Right cardiac atrium (tissue), 5 donors: ENCODE data around the gene CLEC19A. TPM values are rescaled to one million over a fixed set of nuclear protein-coding genes. Genes with fewer than 3 reads are reported as not detected.
"Not testable (repeated sequence)": the region's sequence is repeated elsewhere in the genome, so short reads cannot be mapped to it uniquely, and the experiment has no call there.

Source experiments
- ATAC-seq, 2 donors: fragments of 200-7000 bp; cut with Tn5 transposase; one replicate each; pipeline versions ENCODE4 v1.8.0 to v1.9.1; 2020; ENCODE audit warnings: moderate library complexity in 2 of 2, mild to moderate bottlenecking in 1 of 2
- DNase-seq, 3 donors: peaks; one replicate each; pipeline ENCODE4 v3.0.0-alpha.2; 2020
- H3K27ac ChIP-seq: one replicate; pipeline ENCODE4 v1.5.1; 2013; ENCODE audit warnings: mild to moderate bottlenecking, low read length, control low read depth, moderate library complexity
- H3K27me3 ChIP-seq: one replicate; pipeline ENCODE4 v1.6.1; 2013; ENCODE audit not compliant: control insufficient read depth, insufficient read depth
- H3K4me1 ChIP-seq: one replicate; pipeline ENCODE4 v1.6.1; 2013; ENCODE audit warnings: low read length; ENCODE audit not compliant: control insufficient read depth, insufficient read depth
- H3K4me3 ChIP-seq: one replicate; pipeline ENCODE4 v1.5.1; 2013; ENCODE audit warnings: low read length, control low read depth
- H3K9me3 ChIP-seq: one replicate; pipeline ENCODE4 v1.6.1; 2013; ENCODE audit warnings: low read length; ENCODE audit not compliant: control insufficient read depth
- WGBS: extraction: QIAGEN DNeasy Blood & Tissue Kit; methylation state at CpG from one replicate; pipeline ENCODE4 v1.1.7; 2013; 5-methylcytosine and 5-hydroxymethylcytosine counted together
- intact Hi-C, 4 donors: fragments of 100-400 bp; cut with DNase I; formaldehyde crosslinking; loops; one replicate each; pipeline versions ENCODE4 v1.11.0 to v1.14.0; 2022 to 2023
- polyA plus RNA-seq: library from polyadenylated mRNA; stranded (reverse); fragments of 200-250 nt; gene quantifications from one replicate; pipeline ENCODE4 v1.2.3, GENCODE V29; 2013
- total RNA-seq, 4 donors: library from RNA; stranded (reverse); fragmentation: NEBNext Ultra II Directional; extraction: Animal tissue kit (Norgen Biotek cat#: 25700); gene quantifications; one replicate each; pipeline ENCODE4 v1.2.1, GENCODE V29; 2021
- donor health status: healthy with polysubstance abuse.
- donor health status: DM: no; HTN: yes; CAD: no.
- donor health status: DM: no; HTN: no; CAD: no.
- donor health status: DM: no; HTN: yes; CAD: no; lungs with severe emphysema.
- donor health status: DM: yes; HTN: yes; CAD: no.

The CLEC19A gene
- total and polyA plus RNA-seq, 5 donors, result not detected

DNA sequence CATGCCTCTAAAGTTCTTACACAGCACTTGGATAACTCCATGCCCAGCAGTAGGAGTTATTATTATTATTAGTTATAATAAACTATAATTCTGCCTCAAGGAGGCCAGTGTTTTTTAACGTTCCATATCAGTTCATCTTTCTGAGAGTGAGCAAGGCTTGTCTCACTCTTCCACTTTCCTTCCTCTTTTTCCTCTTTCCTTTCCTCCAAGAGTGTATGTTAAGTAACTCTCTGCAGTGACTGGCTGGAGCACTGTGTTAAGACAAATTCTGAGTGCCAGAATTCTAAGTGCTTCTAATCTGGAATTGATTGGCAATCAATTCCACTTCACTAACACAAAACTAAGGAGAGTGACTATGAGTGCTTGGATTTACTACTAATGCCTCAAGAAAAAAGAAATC, 16.4 kb downstream of the CLEC19A start:
- WGBS, result 35% methylated on average over 1 of the region's 1 CpG
- Histone ChIP-seq H3K4me1 (no peaks in the 10 kb centered on the region), H3K4me3 (no peak overlapping the region), H3K27me3 (no peaks in the 10 kb centered on the region), H3K9me3 (no peaks in the 10 kb centered on the region), H3K27ac (no peak overlapping the region)
- no peak for DNase-seq
- intact Hi-C loops, result no loop called here
- no peak for ATAC-seq

DNA sequence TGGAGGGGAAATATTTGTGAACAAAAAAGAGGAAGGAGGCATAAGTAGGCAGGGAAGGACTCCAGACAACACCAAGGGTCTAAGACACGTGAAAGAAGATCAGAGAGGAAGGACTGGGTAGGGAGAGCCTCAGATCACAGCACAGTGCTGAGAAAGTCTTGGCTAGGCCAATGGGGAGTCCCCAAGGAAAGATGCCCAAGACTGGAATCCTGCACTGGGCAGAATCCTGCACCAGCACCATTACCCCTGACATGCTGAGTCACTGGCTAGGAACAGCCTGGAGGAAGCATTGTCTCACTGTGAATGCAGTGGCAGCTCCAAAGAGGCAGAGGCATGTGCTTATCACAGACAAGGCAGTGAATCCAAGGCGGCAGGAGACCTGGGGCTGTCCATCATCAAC, 19.2 kb downstream of the CLEC19A start:
- DNase-seq (no peak), ATAC-seq (no peak)
- Histone ChIP-seq H3K4me3 (no peak overlapping the region), H3K4me1 (no peaks in the 10 kb centered on the region), H3K27ac (no peak overlapping the region), H3K27me3 (no peaks in the 10 kb centered on the region), H3K9me3 (no peaks in the 10 kb centered on the region)
- WGBS, result 37% methylated on average over 2 of the region's 2 CpGs
- intact Hi-C loops, result no loop called here

DNA sequence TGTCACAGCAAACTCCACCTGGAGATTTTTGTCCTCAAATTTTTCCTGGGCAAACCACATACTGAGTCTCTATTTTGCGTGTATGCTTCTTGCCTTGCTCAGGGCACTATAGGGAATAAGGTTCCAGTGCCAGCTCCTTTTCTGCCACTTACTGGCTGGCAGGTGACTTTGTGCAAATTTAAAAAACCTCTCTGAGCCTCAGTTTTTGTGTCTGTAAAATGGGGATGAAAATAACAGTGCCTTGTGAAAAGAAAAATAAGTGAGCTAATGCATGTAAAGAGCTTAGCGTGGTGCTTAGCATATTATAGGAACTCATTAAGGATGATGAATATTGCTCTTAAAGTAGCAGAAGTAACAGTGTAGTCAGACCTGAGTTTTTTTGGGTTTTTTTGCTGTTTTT, 19.9 kb downstream of the CLEC19A start:
- Histone ChIP-seq H3K4me3 (no peak overlapping the region), H3K27me3 (no peaks in the 10 kb centered on the region), H3K4me1 (no peaks in the 10 kb centered on the region), H3K9me3 (no peaks in the 10 kb centered on the region), H3K27ac (no peak overlapping the region)
- 89% methylated on average over 2 of the region's 2 CpGs for WGBS
- intact Hi-C loops, result no loop called here
- ATAC-seq (no peak), DNase-seq (no peak)

DNA sequence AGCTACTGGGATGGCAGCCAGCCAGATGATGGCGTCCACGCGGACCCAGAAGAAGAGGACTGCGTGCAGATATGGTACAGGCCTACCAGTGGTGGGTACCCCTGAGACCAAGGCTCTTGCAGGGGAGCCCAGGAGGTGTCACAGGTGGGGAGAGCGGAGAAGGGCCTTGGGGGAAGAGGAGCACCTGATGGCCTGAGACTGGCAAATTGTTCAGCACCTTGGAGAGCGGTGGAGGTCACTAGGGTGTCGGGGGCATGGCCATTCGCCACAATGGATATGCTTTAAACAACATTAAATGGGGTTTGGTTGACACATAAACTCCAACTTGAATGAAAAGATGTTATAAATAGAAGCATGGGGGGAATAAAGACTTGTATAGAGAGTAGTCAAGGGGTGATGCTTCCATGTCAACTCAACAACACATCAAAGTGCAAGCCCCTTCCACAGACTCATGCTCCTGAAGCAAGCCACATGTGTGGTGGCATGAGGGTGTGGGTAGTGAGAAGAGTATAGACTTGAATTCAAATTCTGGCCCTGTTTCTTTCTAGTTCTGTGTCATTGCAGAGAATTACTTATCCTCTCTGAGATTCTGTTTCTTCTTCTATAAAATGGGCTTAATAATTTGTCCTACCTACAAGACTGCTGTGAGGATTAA, 22.2 kb downstream of the CLEC19A start:
- no peaks in the 10 kb centered on the region for H3K4me1 ChIP-seq
- no peaks in the 10 kb centered on the region for H3K27me3 ChIP-seq
- H3K27ac ChIP-seq, result no peak overlapping the region
- ATAC-seq (no peak), DNase-seq (peak in 1 of 3 donors; percentile 31)
- intact Hi-C loops, result no loop called here
- WGBS, result 64% methylated on average over 8 of the region's 8 CpGs
- H3K4me3 ChIP-seq, result no peak overlapping the region
- no peaks in the 10 kb centered on the region for H3K9me3 ChIP-seq

DNA sequence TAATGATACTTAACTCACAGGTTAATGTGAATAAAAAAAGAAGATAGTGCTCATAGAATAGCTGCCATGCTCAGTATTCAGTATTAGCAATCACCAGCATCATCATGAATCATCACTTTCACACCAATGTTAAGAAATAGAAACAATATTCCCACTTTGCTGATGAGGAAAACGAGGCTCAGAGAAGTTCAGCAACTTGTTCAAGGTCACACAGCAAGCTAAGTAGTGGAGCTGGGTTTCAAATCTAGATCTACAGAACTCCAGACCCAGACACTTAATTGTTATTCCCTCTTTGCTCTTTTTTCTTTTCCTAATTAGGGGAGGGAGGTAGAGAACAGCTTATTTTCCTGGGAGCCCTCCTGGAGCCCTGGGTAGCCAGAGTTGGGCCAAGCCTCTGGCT, 22.9 kb downstream of the CLEC19A start:
- Histone ChIP-seq H3K27ac (no peak overlapping the region), H3K27me3 (no peaks in the 10 kb centered on the region), H3K4me1 (no peaks in the 10 kb centered on the region), H3K4me3 (no peak overlapping the region), H3K9me3 (no peaks in the 10 kb centered on the region)
- intact Hi-C loops, result no loop called here
- ATAC-seq (no peak), DNase-seq (no peak)
- WGBS, result 68% methylated on average over 1 of the region's 1 CpG

DNA sequence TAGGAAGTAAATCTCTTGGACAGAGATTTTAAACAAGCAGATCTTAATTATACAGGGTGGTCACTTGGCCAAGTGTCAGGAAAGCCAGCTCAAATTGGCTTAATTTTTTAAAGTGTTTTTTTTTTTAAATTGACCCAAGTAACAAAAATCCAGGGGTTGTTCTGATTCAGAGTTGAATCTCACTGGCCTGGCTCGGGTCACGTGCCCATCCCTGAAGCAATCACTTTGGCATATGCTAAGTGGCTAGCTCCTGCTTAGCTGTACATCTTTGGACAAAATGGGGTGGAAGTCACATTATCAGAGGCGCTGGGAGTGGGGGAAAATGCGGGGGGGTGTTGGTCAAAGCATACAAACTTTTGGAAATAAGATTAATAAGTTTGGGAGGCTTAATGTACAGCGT, 23.6 kb downstream of the CLEC19A start:
- WGBS, result 79% methylated on average over 5 of the region's 5 CpGs
- intact Hi-C loops, result no loop called here
- ATAC-seq (no peak), DNase-seq (no peak)
- no peaks in the 10 kb centered on the region for H3K27me3 ChIP-seq
- no peak overlapping the region for H3K4me3 ChIP-seq
- H3K27ac ChIP-seq, result no peak overlapping the region
- H3K4me1 ChIP-seq, result no peaks in the 10 kb centered on the region
- H3K9me3 ChIP-seq, result no peaks in the 10 kb centered on the region

DNA sequence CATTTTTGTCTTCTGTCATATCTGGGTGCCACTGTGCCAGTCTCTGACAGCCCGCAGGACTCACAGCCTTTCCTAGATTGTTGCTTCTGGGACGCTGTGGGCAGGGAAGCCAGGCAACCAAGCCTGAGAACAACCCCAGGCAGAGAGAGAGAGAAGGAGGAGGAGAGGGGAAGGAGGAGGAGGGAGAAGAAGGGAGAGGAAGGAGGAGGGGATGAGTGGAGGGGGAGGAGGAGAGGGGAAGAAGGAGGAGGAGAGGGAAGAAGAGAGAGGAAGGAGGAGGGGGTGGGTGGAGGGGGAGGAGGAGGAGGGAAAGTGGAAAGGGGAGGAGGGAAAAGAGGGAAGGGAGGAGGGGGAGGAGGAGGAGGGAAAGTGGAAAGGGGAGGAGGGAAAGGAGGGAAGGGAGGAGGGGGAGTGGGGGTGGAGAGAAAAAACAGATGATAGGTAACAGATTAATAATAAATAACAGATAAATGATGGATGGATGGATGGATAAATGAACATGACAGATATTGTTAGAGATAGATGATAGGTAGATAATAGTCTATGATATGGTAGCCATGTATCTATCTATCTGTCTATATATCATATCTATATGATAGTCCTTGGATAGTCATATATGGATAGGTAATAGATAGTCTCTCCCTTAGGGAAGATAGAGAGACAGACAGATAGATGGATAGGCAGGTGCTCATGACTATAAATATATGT, 29.3 kb downstream of the CLEC19A start:
- DNase-seq (no peak), ATAC-seq (no peak)
- H3K27me3 ChIP-seq, result no peaks in the 10 kb centered on the region
- no peak overlapping the region for H3K4me3 ChIP-seq
- H3K4me1 ChIP-seq, result no peaks in the 10 kb centered on the region
- WGBS, result 81% methylated on average over 2 of the region's 2 CpGs
- H3K27ac ChIP-seq, result no peak overlapping the region
- no peaks in the 10 kb centered on the region for H3K9me3 ChIP-seq
- intact Hi-C loops, result no loop called here

DNA sequence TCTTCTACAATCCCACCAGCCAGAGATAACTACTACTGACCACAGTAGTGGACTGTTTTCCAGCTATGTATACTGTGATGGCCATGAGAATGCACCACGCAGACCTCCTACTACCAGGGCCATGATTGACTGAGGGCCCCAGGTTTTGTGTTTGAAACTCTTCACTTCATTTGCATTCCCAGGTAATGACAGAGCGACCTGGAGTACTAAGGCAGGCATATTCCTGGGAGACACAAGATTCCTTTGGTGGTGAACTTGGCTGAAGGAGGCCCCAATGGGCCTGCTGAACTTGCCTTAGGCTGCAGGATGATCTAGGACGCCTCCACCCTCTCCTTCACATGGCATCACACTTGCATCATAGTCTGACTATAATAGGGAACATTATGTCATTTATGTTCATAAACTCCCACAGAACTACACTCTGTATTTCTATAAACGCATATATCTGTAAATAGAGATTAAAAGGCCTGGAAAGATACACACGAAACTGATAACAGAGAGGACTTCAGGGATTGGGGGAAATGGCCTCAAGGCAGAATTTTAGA, 30.4 kb downstream of the CLEC19A start:
- Histone ChIP-seq H3K27me3 (no peaks in the 10 kb centered on the region), H3K27ac (no peak overlapping the region), H3K4me3 (no peak overlapping the region), H3K4me1 (no peaks in the 10 kb centered on the region), H3K9me3 (no peaks in the 10 kb centered on the region)
- intact Hi-C loops, result no loop called here
- ATAC-seq (no peak), DNase-seq (no peak)
- 55% methylated on average over 5 of the region's 5 CpGs for WGBS

DNA sequence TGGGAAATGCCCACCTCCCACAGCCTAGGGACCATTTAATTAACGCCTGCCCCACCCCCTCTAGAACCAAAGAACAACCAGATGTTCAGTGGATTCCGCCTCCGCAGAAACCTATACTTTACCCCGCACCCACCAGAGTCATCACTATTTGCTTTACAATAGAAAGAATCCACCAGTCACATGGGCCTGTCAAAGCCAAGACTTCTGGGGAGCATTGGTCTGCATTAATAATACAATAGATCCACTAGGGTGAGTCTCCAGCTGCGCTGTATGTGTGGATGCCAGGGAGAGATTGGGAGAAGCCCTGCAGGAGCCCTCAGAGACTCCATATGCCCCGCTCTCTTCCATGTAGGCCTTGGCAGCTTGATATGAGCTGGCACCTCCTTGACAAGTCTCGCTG, 31.3 kb downstream of the CLEC19A start:
- no peak for DNase-seq
- intact Hi-C loops, result no loop called here
- Histone ChIP-seq H3K9me3 (peaks cover under 1% of the 10 kb centered on the region), H3K27me3 (no peaks in the 10 kb centered on the region), H3K4me3 (no peak overlapping the region), H3K27ac (no peak overlapping the region), H3K4me1 (no peaks in the 10 kb centered on the region)
- WGBS, result 51% methylated on average over 7 of the region's 7 CpGs
- ATAC-seq, result no peak

DNA sequence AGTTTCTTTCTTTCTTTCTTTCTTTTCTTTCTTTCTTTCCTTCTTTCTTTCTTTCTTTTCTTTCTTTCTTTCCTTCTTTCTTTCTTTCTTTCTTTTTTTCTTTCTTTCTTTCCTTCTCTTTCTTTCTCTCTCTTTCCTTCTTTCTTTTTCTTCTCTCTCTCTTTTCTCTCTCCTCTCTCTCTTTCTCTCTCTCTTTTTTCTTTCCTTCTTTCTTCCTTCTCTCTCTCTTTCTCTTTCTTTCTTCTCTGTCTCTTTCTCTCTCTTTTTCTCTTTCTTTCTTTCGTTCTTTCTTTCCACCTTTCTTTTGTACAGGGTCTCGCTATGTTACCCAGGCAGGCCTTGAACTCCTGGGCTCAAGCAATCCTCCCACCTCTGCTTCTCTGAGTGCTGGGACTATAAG, 35.7 kb downstream of the CLEC19A start:
- H3K27ac ChIP-seq, H3K4me3 ChIP-seq, H3K27me3 ChIP-seq, H3K9me3 ChIP-seq, H3K4me1 ChIP-seq, intact Hi-C loops, ATAC-seq, DNase-seq: not testable (repeated sequence)
- WGBS, result 65% methylated on average over 2 of the region's 2 CpGs

DNA sequence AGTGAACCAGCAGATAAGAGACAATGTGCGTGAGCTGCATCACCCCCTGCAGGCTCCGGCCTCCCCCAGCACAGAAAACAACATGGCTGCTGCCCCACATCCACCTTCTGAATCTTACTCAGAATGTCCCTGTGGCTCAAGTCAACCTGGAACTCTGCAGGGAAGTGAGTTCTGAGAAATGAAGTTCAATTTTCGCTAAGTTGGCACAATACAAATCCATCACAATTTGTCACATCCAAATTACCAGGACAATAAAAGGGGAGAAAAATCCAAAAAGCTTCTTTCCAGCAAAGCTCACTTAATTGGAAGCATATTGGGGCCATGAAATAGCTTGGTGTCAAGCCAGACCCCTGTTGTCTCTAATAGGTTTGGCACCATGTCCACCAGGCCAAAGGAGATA, 38.1 kb downstream of the CLEC19A start:
- no peak for ATAC-seq
- Histone ChIP-seq H3K27ac (no peak overlapping the region), H3K27me3 (no peaks in the 10 kb centered on the region), H3K9me3 (peaks cover 2% of the 10 kb centered on the region), H3K4me1 (no peaks in the 10 kb centered on the region), H3K4me3 (no peak overlapping the region)
- 60% methylated on average over 3 of the region's 3 CpGs for WGBS
- intact Hi-C loops, result no loop called here
- no peak for DNase-seq
